Fibroblast of skin of left quadriceps (primary cell): Measurements from ENCODE around the gene PTBP1.
"Not testable (repeated sequence)": the region's sequence is repeated elsewhere in the genome, so short reads cannot be mapped to it uniquely, and the experiment has no call there.

Experiments used
- DNase-seq, 2 experiments: peaks; one replicate each; pipeline ENCODE4 v3.0.0-alpha.2; 2013; ENCODE audit warnings: low read depth in 2 of 2

Gene PTBP1

GRCh38 chr19:827710-828321 lies 30.6 kb downstream of the PTBP1 start, which contains the start of gene AZU1:
Gene AZU1, plus strand, starts transcription at chr19:827837. Its CDS starts 10 bp downstream, at chr19:827847.
- DNase-seq: no peak

- DNase-seq: no peak
Observed at GRCh38 chr19:829129-829758, 32.0 kb downstream of the PTBP1 start.

GRCh38 chr19:831407-832369 lies 34.4 kb downstream of the PTBP1 start:
- no peak for DNase-seq

- DNase-seq: no peak
Observed at GRCh38 chr19:834216-834615, 37.0 kb downstream of the PTBP1 start.

- no peak for DNase-seq
Observed at GRCh38 chr19:835210-835810, 38.1 kb downstream of the PTBP1 start.

GRCh38 chr19:840519-841206 lies 43.4 kb downstream of the PTBP1 start, which contains the start of gene PRTN3:
Gene PRTN3, plus strand, starts transcription at chr19:840999. Its CDS starts 10 bp downstream, at chr19:841009.
- DNase-seq: no peak

- DNase-seq: not testable (repeated sequence)
Observed at GRCh38 chr19:842802-843179, 45.5 kb downstream of the PTBP1 start.

- DNase-seq: no peak
Observed at GRCh38 chr19:843180-843835, 46.1 kb downstream of the PTBP1 start.

- DNase-seq: no peak
Observed at GRCh38 chr19:843836-844545, 46.7 kb downstream of the PTBP1 start.

GRCh38 chr19:844546-844971 lies 47.3 kb downstream of the PTBP1 start:
- DNase-seq: no peak

- no peak for DNase-seq
Observed at GRCh38 chr19:845707-846521, 48.7 kb downstream of the PTBP1 start.

GRCh38 chr19:848386-848921 lies 51.2 kb downstream of the PTBP1 start:
- no peak for DNase-seq

- DNase-seq: not testable (repeated sequence)
Observed at GRCh38 chr19:849195-849594, 51.9 kb downstream of the PTBP1 start.

GRCh38 chr19:850221-850978 lies 53.1 kb downstream of the PTBP1 start:
- peak; percentile 68 to 71 for DNase-seq

- no peak for DNase-seq
Observed at GRCh38 chr19:850979-851335, 53.7 kb downstream of the PTBP1 start.

- no peak for DNase-seq
Observed at GRCh38 chr19:852136-853013, 55.1 kb downstream of the PTBP1 start, which contains the start of gene ELANE. Gene ELANE, plus strand, starts transcription at chr19:852303. Its CDS starts 26 bp downstream, at chr19:852329.

GRCh38 chr19:853014-853585 lies 55.8 kb downstream of the PTBP1 start:
- no peak for DNase-seq
